ENCODE data around the gene TSPEAR. TPM values are rescaled to one million over a fixed set of nuclear protein-coding genes. Genes with fewer than 3 reads are reported as not detected.
A peak's percentile ranks its signal among the peaks of the same experiment; 100 is the strongest.

TSPEAR gene
- total and polyA plus RNA-seq, 7 experiments from 2014 or later = 0.07 TPM; not detected in 6

DNA sequence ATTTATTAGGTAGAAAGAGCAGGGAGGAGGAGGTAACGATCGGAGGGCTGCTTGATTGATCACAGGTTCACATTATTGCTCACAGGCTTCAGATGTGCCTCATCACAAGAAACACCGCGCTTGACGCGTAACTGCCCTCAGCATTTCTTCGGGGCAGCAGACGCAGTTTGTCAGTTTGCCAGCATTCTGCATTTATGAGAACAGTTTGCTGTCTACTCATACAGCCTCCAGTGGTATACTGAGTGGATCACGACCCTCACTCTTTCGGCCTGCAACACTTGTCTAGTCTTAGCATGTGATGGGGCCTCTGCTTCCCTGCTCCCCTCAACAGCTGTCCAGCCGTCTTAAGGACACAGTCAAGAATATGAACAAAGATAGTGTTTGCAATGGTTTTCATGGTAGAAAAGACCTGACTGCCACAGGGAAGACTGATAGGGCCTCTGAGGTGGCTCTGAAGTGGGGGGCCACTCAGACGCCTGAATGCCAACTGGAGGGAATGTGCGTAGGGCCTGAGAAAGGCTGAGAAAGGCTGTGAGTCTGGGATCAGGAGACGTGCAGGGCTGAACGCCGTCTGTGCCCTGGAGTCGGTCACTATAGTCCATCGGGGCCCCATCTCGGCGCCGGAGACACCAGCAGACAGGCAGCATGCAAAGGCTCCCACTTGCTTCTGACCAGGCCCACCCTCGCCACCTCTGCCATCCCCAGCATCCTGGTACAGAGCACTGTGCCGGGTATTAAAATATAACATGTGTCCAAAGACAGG lies 45.2 kb upstream of the TSPEAR start:
- Histone ChIP-seq H3K4me1 (ENCODE audit: control insufficient read depth in 2 of 2, insufficient read depth in 2 of 2, low read length in 2 of 2) (no peaks in the 10 kb centered on the region), H3K27me3 (ENCODE audit: control insufficient read depth in 2 of 2, insufficient read depth in 2 of 2, low read length in 2 of 2) (no peaks in the 10 kb centered on the region), H3K36me3 (ENCODE audit: control insufficient read depth in 2 of 3, insufficient read depth in 3 of 3, low read length in 3 of 3) (no peaks in the 10 kb centered on the region), H3K27ac (ENCODE audit: low read depth, low read length) (no peak overlapping the region), H3K4me3 (ENCODE audit: low read length) (no peak overlapping the region), H3K9me3 (ENCODE audit: control insufficient read depth in 2 of 3, low read length in 3 of 3) (no peaks in the 10 kb centered on the region)
- H3K4me1 Mint-ChIP-seq = peaks cover 0 to 6% (median 4%) of the 10 kb centered on the region in 7 donors
- POLR2A ChIA-PET = no interaction called here
- intact Hi-C loops (cut with micrococcal nuclease) = no loop called here
- no peak overlapping the region for H3K27ac Mint-ChIP-seq
- no peak for DNase-seq
- H3K4me3 Mint-ChIP-seq = peak overlapping the region in 1 of 10 donors; percentile 35
- CTCF ChIA-PET = no interaction called here
- H3K9me3 Mint-ChIP-seq = peaks cover 0 to 4% (median 0%) of the 10 kb centered on the region in 11 donors
- ATAC-seq = no peak
- peaks cover 0 to 6% (median 0%) of the 10 kb centered on the region in 5 donors for H3K36me3 Mint-ChIP-seq
- H3K27me3 Mint-ChIP-seq = no peaks in the 10 kb centered on the region

DNA sequence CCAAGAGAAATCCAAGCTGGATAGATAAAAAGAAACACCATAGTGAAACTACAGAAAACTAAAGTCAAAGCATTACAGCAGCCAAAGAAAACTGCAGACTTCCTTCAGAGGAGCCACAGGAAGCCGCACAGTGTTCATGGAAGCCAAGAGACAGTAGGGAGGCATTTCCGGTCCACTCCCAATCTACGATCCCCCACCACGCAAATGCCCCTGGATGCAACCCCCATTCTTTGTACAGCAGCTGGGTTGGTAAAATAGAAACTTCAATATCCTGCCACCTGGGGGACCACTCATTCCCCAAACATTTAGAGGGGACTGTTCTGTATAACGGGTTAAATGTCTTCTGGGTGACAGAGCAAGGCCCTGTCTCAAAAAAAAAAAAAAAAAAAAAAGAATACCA lies 43.9 kb upstream of the TSPEAR start:
- ATAC-seq (no peak), DNase-seq (peak in 1 of 9 donors; percentile 18)
- Mint-ChIP-seq H3K4me1 (peaks cover 0 to 2% (median 0%) of the 10 kb centered on the region in 7 donors), H3K27ac (no peak overlapping the region), H3K27me3 (peaks cover 4 to 6% (median 5%) of the 10 kb centered on the region in 5 donors), H3K36me3 (peaks cover 0 to 6% (median 0%) of the 10 kb centered on the region in 5 donors), H3K9me3 (peaks cover 0 to 4% (median 0%) of the 10 kb centered on the region in 11 donors), H3K4me3 (no peak overlapping the region)
- POLR2A ChIA-PET = interaction anchor here (0.6 kb wide), 1 partner anchor 348 kb away, joined by 6 read pairs; no protein-coding TSS in a partner anchor
- CTCF ChIA-PET = no interaction called here
- Histone ChIP-seq H3K27ac (ENCODE audit: low read depth, low read length) (no peak overlapping the region), H3K27me3 (ENCODE audit: control insufficient read depth in 2 of 2, insufficient read depth in 2 of 2, low read length in 2 of 2) (no peaks in the 10 kb centered on the region), H3K36me3 (ENCODE audit: control insufficient read depth in 2 of 3, insufficient read depth in 3 of 3, low read length in 3 of 3) (no peaks in the 10 kb centered on the region), H3K9me3 (ENCODE audit: control insufficient read depth in 2 of 3, low read length in 3 of 3) (no peaks in the 10 kb centered on the region), H3K4me1 (ENCODE audit: control insufficient read depth in 2 of 2, insufficient read depth in 2 of 2, low read length in 2 of 2) (no peaks in the 10 kb centered on the region), H3K4me3 (ENCODE audit: low read length) (no peak overlapping the region)
- intact Hi-C loops (cut with micrococcal nuclease) = no loop called here

- peaks cover 0 to 2% (median 0%) of the 10 kb centered on the region in 7 donors for H3K4me1 Mint-ChIP-seq
- H3K4me1 ChIP-seq (ENCODE audit: control insufficient read depth in 2 of 2, insufficient read depth in 2 of 2, low read length in 2 of 2) = no peaks in the 10 kb centered on the region
- intact Hi-C loops (cut with micrococcal nuclease) = no loop called here
- ATAC-seq = no peak
- ChIA-PET POLR2A (no interaction called here), CTCF (no interaction called here)
- no peaks in the 10 kb centered on the region for H3K27me3 ChIP-seq (ENCODE audit: control insufficient read depth in 2 of 2, insufficient read depth in 2 of 2, low read length in 2 of 2)
- H3K27me3 Mint-ChIP-seq = peaks cover 4 to 8% (median 6%) of the 10 kb centered on the region in 5 donors
- no peak overlapping the region for H3K27ac Mint-ChIP-seq
- H3K9me3 ChIP-seq (ENCODE audit: control insufficient read depth in 2 of 3, low read length in 3 of 3) = no peaks in the 10 kb centered on the region
- no peak overlapping the region for H3K4me3 ChIP-seq (ENCODE audit: low read length)
- no peak overlapping the region for H3K27ac ChIP-seq (ENCODE audit: low read depth, low read length)
- no peak for DNase-seq
- H3K9me3 Mint-ChIP-seq = peaks cover 0 to 4% (median 0%) of the 10 kb centered on the region in 11 donors
- H3K4me3 Mint-ChIP-seq = no peak overlapping the region
- peaks cover 0 to 6% (median 0%) of the 10 kb centered on the region in 5 donors for H3K36me3 Mint-ChIP-seq
- H3K36me3 ChIP-seq (ENCODE audit: control insufficient read depth in 2 of 3, insufficient read depth in 3 of 3, low read length in 3 of 3) = no peaks in the 10 kb centered on the region
Measured at GRCh38 chr21:44753357-44753756, 42.0 kb upstream of the TSPEAR start.

DNA sequence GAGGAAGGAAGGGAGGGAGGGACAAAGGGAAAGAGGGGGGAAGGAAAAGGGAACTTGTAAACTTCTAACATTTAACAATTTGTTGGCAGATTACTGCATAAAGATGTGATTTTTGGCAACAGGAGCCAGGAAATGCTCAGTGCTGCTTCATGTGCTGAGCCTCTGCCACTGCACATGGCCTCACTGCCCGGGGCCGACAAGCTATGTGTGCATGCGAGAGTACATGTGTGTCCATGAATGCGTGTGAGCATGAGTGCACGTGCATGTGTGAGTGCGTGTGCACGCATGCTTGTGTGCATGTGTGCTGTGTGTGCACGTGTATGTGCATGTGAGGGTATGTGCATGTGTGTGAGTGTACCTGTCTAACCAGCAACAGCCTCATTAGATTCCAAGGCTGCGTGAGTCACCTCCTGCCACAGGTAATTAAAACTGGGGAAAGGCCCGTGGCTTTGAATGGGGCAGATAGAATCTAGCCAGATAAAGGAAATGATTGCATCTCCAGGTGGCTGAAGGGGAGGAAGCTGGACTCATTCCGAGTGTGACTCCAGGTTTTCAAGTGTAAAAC lies 41.4 kb upstream of the TSPEAR start:
- Histone ChIP-seq H3K4me1 (ENCODE audit: control insufficient read depth in 2 of 2, insufficient read depth in 2 of 2, low read length in 2 of 2) (no peaks in the 10 kb centered on the region), H3K27ac (ENCODE audit: low read depth, low read length) (no peak overlapping the region), H3K9me3 (ENCODE audit: control insufficient read depth in 2 of 3, low read length in 3 of 3) (no peaks in the 10 kb centered on the region), H3K27me3 (ENCODE audit: control insufficient read depth in 2 of 2, insufficient read depth in 2 of 2, low read length in 2 of 2) (no peaks in the 10 kb centered on the region), H3K4me3 (ENCODE audit: low read length) (no peak overlapping the region), H3K36me3 (ENCODE audit: control insufficient read depth in 2 of 3, insufficient read depth in 3 of 3, low read length in 3 of 3) (no peaks in the 10 kb centered on the region)
- H3K27ac Mint-ChIP-seq = peak overlapping the region in 1 of 9 donors; percentile 41
- H3K4me3 Mint-ChIP-seq = no peak overlapping the region
- ChIA-PET CTCF (no interaction called here), POLR2A (no interaction called here)
- H3K4me1 Mint-ChIP-seq = peaks cover 0 to 2% (median 0%) of the 10 kb centered on the region in 7 donors
- intact Hi-C loops (cut with micrococcal nuclease) = no loop called here
- DNase-seq (no peak), ATAC-seq (no peak)
- peaks cover 0 to 4% (median 0%) of the 10 kb centered on the region in 11 donors for H3K9me3 Mint-ChIP-seq
- peaks cover 4 to 10% (median 6%) of the 10 kb centered on the region in 5 donors for H3K27me3 Mint-ChIP-seq
- peaks cover 0 to 6% (median 0%) of the 10 kb centered on the region in 5 donors for H3K36me3 Mint-ChIP-seq

DNA sequence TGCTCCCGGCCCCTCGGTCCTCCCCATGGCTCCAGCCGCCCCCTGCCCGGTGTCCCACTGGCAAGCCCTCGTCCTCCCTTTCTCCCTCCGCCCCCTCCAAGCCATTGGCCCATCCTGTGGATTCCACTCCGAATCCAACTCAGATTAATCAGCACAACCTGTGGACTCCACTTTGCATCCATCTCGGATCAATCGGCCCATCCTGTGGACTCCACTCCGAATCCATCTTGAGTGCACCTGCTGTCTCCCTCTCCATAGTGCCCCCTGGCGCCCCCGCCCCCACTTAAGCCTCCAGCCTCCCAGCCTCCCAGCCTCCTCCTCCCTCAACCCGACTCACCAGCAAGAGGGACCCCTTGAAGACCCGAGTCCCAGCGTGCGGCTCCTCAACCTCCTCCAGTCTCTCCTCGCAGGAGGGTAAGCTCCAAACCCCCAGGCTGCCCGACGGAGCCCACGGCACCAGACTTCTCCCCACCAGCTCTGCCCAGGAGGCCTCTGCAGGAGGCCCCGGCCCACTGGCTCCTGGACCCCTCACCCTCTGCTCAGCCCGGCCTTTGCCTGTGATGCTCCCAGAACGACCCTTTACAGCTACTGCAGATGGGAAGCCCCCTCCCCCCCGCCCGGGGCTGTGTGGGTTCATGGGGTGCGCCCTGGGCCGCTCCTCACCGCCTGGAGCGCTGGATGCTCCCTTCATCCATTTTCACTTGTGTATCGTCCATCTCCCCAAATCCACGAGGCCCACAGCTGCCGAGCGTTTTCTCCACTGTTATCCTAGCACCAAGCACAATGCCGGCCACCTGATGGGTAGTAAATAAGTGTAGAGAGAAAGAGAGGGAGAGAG lies 40.6 kb upstream of the TSPEAR start:
- Mint-ChIP-seq H3K9me3 (peaks cover 0 to 4% (median 0%) of the 10 kb centered on the region in 11 donors), H3K27ac (peak overlapping the region in 1 of 9 donors; percentile 51), H3K4me1 (peaks cover 0 to 2% (median 0%) of the 10 kb centered on the region in 7 donors), H3K27me3 (peaks cover 4 to 14% (median 6%) of the 10 kb centered on the region in 5 donors), H3K36me3 (peaks cover 0 to 6% (median 0%) of the 10 kb centered on the region in 5 donors), H3K4me3 (no peak overlapping the region)
- Histone ChIP-seq H3K4me1 (ENCODE audit: control insufficient read depth in 2 of 2, insufficient read depth in 2 of 2, low read length in 2 of 2) (no peaks in the 10 kb centered on the region), H3K4me3 (ENCODE audit: low read length) (no peak overlapping the region), H3K27ac (ENCODE audit: low read depth, low read length) (no peak overlapping the region), H3K27me3 (ENCODE audit: control insufficient read depth in 2 of 2, insufficient read depth in 2 of 2, low read length in 2 of 2) (no peaks in the 10 kb centered on the region), H3K36me3 (ENCODE audit: control insufficient read depth in 2 of 3, insufficient read depth in 3 of 3, low read length in 3 of 3) (no peaks in the 10 kb centered on the region), H3K9me3 (ENCODE audit: control insufficient read depth in 2 of 3, low read length in 3 of 3) (no peaks in the 10 kb centered on the region)
- ATAC-seq (no peak), DNase-seq (no peak)
- CTCF ChIA-PET = interaction anchor here (1.6 kb wide), 1 partner anchor 41 kb away, joined by 4 read pairs; no protein-coding TSS in a partner anchor
- POLR2A ChIA-PET = no interaction called here
- intact Hi-C loops (cut with micrococcal nuclease) = no loop called here

GRCh38 chr21:44751186-44751798 lies 39.9 kb upstream of the TSPEAR start:
- Histone ChIP-seq H3K4me1 (ENCODE audit: control insufficient read depth in 2 of 2, insufficient read depth in 2 of 2, low read length in 2 of 2) (no peaks in the 10 kb centered on the region), H3K4me3 (ENCODE audit: low read length) (no peak overlapping the region), H3K27ac (ENCODE audit: low read depth, low read length) (no peak overlapping the region), H3K9me3 (ENCODE audit: control insufficient read depth in 2 of 3, low read length in 3 of 3) (no peaks in the 10 kb centered on the region), H3K27me3 (ENCODE audit: control insufficient read depth in 2 of 2, insufficient read depth in 2 of 2, low read length in 2 of 2) (no peaks in the 10 kb centered on the region), H3K36me3 (ENCODE audit: control insufficient read depth in 2 of 3, insufficient read depth in 3 of 3, low read length in 3 of 3) (no peaks in the 10 kb centered on the region)
- DNase-seq = no peak
- intact Hi-C loops (cut with micrococcal nuclease) = no loop called here
- no peak for ATAC-seq
- no peak overlapping the region for H3K4me3 Mint-ChIP-seq
- H3K9me3 Mint-ChIP-seq = peaks cover 0 to 4% (median 0%) of the 10 kb centered on the region in 11 donors
- ChIA-PET POLR2A (no interaction called here), CTCF (interaction anchor here (1.6 kb wide), 1 partner anchor 42 kb away, joined by 4 read pairs; no protein-coding TSS in a partner anchor)
- H3K4me1 Mint-ChIP-seq = peaks cover 0 to 2% (median 0%) of the 10 kb centered on the region in 7 donors
- peaks cover 0 to 6% (median 0%) of the 10 kb centered on the region in 5 donors for H3K36me3 Mint-ChIP-seq
- no peak overlapping the region for H3K27ac Mint-ChIP-seq
- H3K27me3 Mint-ChIP-seq = peaks cover 4 to 14% (median 6%) of the 10 kb centered on the region in 5 donors
